Measurements from ENCODE around the gene KCNIP1.

KCNIP1 gene

GRCh38 chr5:170509348-170509660 is 5.5 kb downstream of the KCNIP1 start:
- H3K4me3 ChIP-seq (ENCODE audit: insufficient read depth, low read length, poor library complexity, severe bottlenecking), result no peak overlapping the region
- H4K20me1 ChIP-seq (ENCODE audit: low read depth, low read length), result no peaks in the 10 kb centered on the region
- no peaks in the 10 kb centered on the region for H3K9me2 ChIP-seq (replicated peaks; ENCODE audit: insufficient read depth, low read length)
- no peak overlapping the region for H3K4me2 ChIP-seq (ENCODE audit: low read depth, low read length, poor library complexity, severe bottlenecking)
- no peak overlapping the region for H3K9ac ChIP-seq (ENCODE audit: low read length)
- H3F3A ChIP-seq (ENCODE audit: insufficient read depth), result no peaks in the 10 kb centered on the region
- no peaks in the 10 kb centered on the region for H3K9me3 ChIP-seq (ENCODE audit: insufficient read depth, low read length)
- no peaks in the 10 kb centered on the region for H3K27me3 ChIP-seq (ENCODE audit: low read length)
- no peaks in the 10 kb centered on the region for H3K36me3 ChIP-seq (ENCODE audit: low read length)
- H3K27ac ChIP-seq (ENCODE audit: low read depth, low read length), result no peak overlapping the region
- no peak for TF ChIP-seq EZH2phosphoT487 (conservative IDR thresholded peaks at IDR 0.05; ENCODE audit: low read length)
- H3K79me2 ChIP-seq (ENCODE audit: insufficient read depth, low read length), result no peaks in the 10 kb centered on the region
- H2AFZ ChIP-seq (ENCODE audit: low read depth, low read length, severe bottlenecking), result no peak overlapping the region

GRCh38 chr5:170510126-170510525 is 6.3 kb downstream of the KCNIP1 start:
- Histone ChIP-seq H3K9me3 (ENCODE audit: insufficient read depth, low read length) (no peaks in the 10 kb centered on the region), H3K36me3 (ENCODE audit: low read length) (no peaks in the 10 kb centered on the region), H3K27me3 (ENCODE audit: low read length) (no peaks in the 10 kb centered on the region), H3K4me3 (ENCODE audit: insufficient read depth, low read length, poor library complexity, severe bottlenecking) (no peak overlapping the region), H3K4me2 (ENCODE audit: low read depth, low read length, poor library complexity, severe bottlenecking) (no peak overlapping the region), H3K27ac (ENCODE audit: low read depth, low read length) (no peak overlapping the region), H3K79me2 (ENCODE audit: insufficient read depth, low read length) (no peaks in the 10 kb centered on the region), H4K20me1 (ENCODE audit: low read depth, low read length) (no peaks in the 10 kb centered on the region), H2AFZ (ENCODE audit: low read depth, low read length, severe bottlenecking) (no peak overlapping the region), H3K9ac (ENCODE audit: low read length) (no peak overlapping the region), H3F3A (ENCODE audit: insufficient read depth) (no peaks in the 10 kb centered on the region), H3K9me2 (replicated peaks; ENCODE audit: insufficient read depth, low read length) (no peaks in the 10 kb centered on the region)
- TF ChIP-seq EZH2phosphoT487 (conservative IDR thresholded peaks at IDR 0.05; ENCODE audit: low read length) (no peak), CTCF (IDR thresholded peaks at IDR 0.05; ENCODE audit: insufficient read depth, low read length, poor library complexity, severe bottlenecking) (no peak)

- no peaks in the 10 kb centered on the region for H3K27me3 ChIP-seq (ENCODE audit: low read length)
- TF ChIP-seq EZH2phosphoT487 (conservative IDR thresholded peaks at IDR 0.05; ENCODE audit: low read length) (no peak), CTCF (IDR thresholded peaks at IDR 0.05; ENCODE audit: insufficient read depth, low read length, poor library complexity, severe bottlenecking) (no peak)
- no peak overlapping the region for H3K9ac ChIP-seq (ENCODE audit: low read length)
- no peaks in the 10 kb centered on the region for H3F3A ChIP-seq (ENCODE audit: insufficient read depth)
- no peaks in the 10 kb centered on the region for H3K36me3 ChIP-seq (ENCODE audit: low read length)
- H3K9me3 ChIP-seq (ENCODE audit: insufficient read depth, low read length), result no peaks in the 10 kb centered on the region
- H3K4me3 ChIP-seq (ENCODE audit: insufficient read depth, low read length, poor library complexity, severe bottlenecking), result no peak overlapping the region
- H3K4me2 ChIP-seq (ENCODE audit: low read depth, low read length, poor library complexity, severe bottlenecking), result no peak overlapping the region
- no peaks in the 10 kb centered on the region for H3K79me2 ChIP-seq (ENCODE audit: insufficient read depth, low read length)
- H3K9me2 ChIP-seq (replicated peaks; ENCODE audit: insufficient read depth, low read length), result no peaks in the 10 kb centered on the region
- no peak overlapping the region for H3K27ac ChIP-seq (ENCODE audit: low read depth, low read length)
- no peaks in the 10 kb centered on the region for H4K20me1 ChIP-seq (ENCODE audit: low read depth, low read length)
- no peak overlapping the region for H2AFZ ChIP-seq (ENCODE audit: low read depth, low read length, severe bottlenecking)
Measured at GRCh38 chr5:170510559-170510958, 6.7 kb downstream of the KCNIP1 start.

GRCh38 chr5:170511551-170512258 is 7.9 kb downstream of the KCNIP1 start:
- Histone ChIP-seq H3K9ac (ENCODE audit: low read length) (no peak overlapping the region), H3K9me2 (replicated peaks; ENCODE audit: insufficient read depth, low read length) (no peaks in the 10 kb centered on the region), H4K20me1 (ENCODE audit: low read depth, low read length) (no peaks in the 10 kb centered on the region), H3K79me2 (ENCODE audit: insufficient read depth, low read length) (no peaks in the 10 kb centered on the region), H2AFZ (ENCODE audit: low read depth, low read length, severe bottlenecking) (no peak overlapping the region), H3K36me3 (ENCODE audit: low read length) (no peaks in the 10 kb centered on the region), H3K27ac (ENCODE audit: low read depth, low read length) (no peak overlapping the region), H3F3A (ENCODE audit: insufficient read depth) (no peaks in the 10 kb centered on the region), H3K27me3 (ENCODE audit: low read length) (no peaks in the 10 kb centered on the region), H3K4me3 (ENCODE audit: insufficient read depth, low read length, poor library complexity, severe bottlenecking) (no peak overlapping the region), H3K4me2 (ENCODE audit: low read depth, low read length, poor library complexity, severe bottlenecking) (no peak overlapping the region), H3K9me3 (ENCODE audit: insufficient read depth, low read length) (no peaks in the 10 kb centered on the region)
- TF ChIP-seq EZH2phosphoT487 (conservative IDR thresholded peaks at IDR 0.05; ENCODE audit: low read length) (no peak), CTCF (IDR thresholded peaks at IDR 0.05; ENCODE audit: insufficient read depth, low read length, poor library complexity, severe bottlenecking) (no peak)

Measured in SU-DHL-6 (cell line).